Left lung (tissue), 10 donors: ENCODE measurements around the gene VWF. TPM values are rescaled to one million over a fixed set of nuclear protein-coding genes. Genes with fewer than 3 reads are reported as not detected.

Source experiments
- ATAC-seq: fragments of 200-7000 bp; cut with Tn5 transposase; one replicate; pipeline ENCODE4 v1.9.1; 2020; ENCODE audit warnings: moderate library complexity
- DNase-seq, 4 donors: peaks; one replicate each; pipeline ENCODE4 v3.0.0-alpha.2; 2013 to 2020
- H3K27ac ChIP-seq, 2 donors: fragments of 200-600 bp; sonication (generic) in 1 of 2; one replicate each; pipeline versions ENCODE4 v1.5.0 to v1.8.0; 2020 to 2021
- H3K27me3 ChIP-seq, 2 donors: fragments of 200-600 bp; sonication (generic) in 1 of 2; one replicate each; pipeline versions ENCODE4 v1.5.0 to v1.8.0; 2020 to 2021
- H3K36me3 ChIP-seq, 2 donors: fragments of 200-600 bp; sonication (generic) in 1 of 2; one replicate each; pipeline versions ENCODE4 v1.5.0 to v1.8.0; 2020 to 2021
- H3K4me1 ChIP-seq, 2 donors: fragments of 200-600 bp; one replicate each; pipeline ENCODE4 v1.8.0; 2021
- H3K4me3 ChIP-seq, 2 donors: fragments of 200-600 bp; sonication (generic) in 1 of 2; one replicate each; pipeline versions ENCODE4 v1.5.0 to v1.8.0; 2020 to 2021; ENCODE audit warnings: mild to moderate bottlenecking in 1 of 2
- H3K9me3 ChIP-seq, 2 donors: fragments of 200-600 bp; sonication (generic) in 1 of 2; one replicate each; pipeline versions ENCODE4 v1.5.0 to v1.8.0; 2020 to 2021
- CTCF ChIP-seq, 2 donors: fragments of 200-600 bp; sonication (generic) in 1 of 2; IDR thresholded peaks; one replicate each; pipeline versions ENCODE4 v1.5.0 to v1.8.0; 2021; ENCODE audit warnings: antibody characterized with exemption in 2 of 2
- intact Hi-C, 2 donors: fragments of 100-400 bp; cut with DNase I; formaldehyde crosslinking; loops; one replicate each; pipeline versions ENCODE4 v1.11.2 to v1.14.2; 2022
- polyA plus RNA-seq, 6 donors: library from polyadenylated mRNA; unstranded; fragments of 120-200 nt; gene quantifications; one replicate each; pipeline ENCODE4 v1.2.1, GENCODE V29; 2013; ENCODE audit not compliant: insufficient read length in 6 of 6
- total RNA-seq, 2 donors: library from RNA; stranded (reverse); fragmentation: NEBNext Ultra II Directional; extraction: Animal tissue kit (Norgen Biotek cat#: 25700); gene quantifications; one replicate each; pipeline ENCODE4 v1.2.1, GENCODE V29; 2021
- donor health status: DM: no; HTN: yes; CAD: no.
- donor health status: DM: no; HTN: no; CAD: no.

The VWF gene
- total and polyA plus RNA-seq, 8 donors = 123 to 401 (median 147) TPM

GRCh38 chr12:6059860-6060565 is 64.5 kb downstream of the VWF start:
- Histone ChIP-seq H3K27me3 (peaks cover 5 to 24% of the 10 kb centered on the region in 2 donors), H3K9me3 (no peaks in the 10 kb centered on the region), H3K4me1 (peaks cover 0 to 8% of the 10 kb centered on the region in 2 donors), H3K27ac (no peak overlapping the region), H3K4me3 (no peak overlapping the region), H3K36me3 (peaks cover 0 to 11% of the 10 kb centered on the region in 2 donors)
- no peak for ATAC-seq
- intact Hi-C loops = loop anchor here in 1 of 2 donors (5.0 kb wide), 1 partner anchor 222 kb away; no protein-coding TSS in a partner anchor
- no peak for DNase-seq
- no peak for TF ChIP-seq CTCF (IDR thresholded peaks at IDR 0.05)

GRCh38 chr12:6059221-6059620 is 65.2 kb downstream of the VWF start:
- DNase-seq = no peak
- no peak for ATAC-seq
- Histone ChIP-seq H3K27ac (no peak overlapping the region), H3K36me3 (peaks cover 0 to 10% of the 10 kb centered on the region in 2 donors), H3K4me3 (no peak overlapping the region), H3K4me1 (peaks cover 0 to 8% of the 10 kb centered on the region in 2 donors), H3K9me3 (no peaks in the 10 kb centered on the region), H3K27me3 (peaks cover 5 to 24% of the 10 kb centered on the region in 2 donors)
- TF ChIP-seq CTCF (IDR thresholded peaks at IDR 0.05) = no peak
- intact Hi-C loops = no loop called here

GRCh38 chr12:6058481-6059161 is 65.8 kb downstream of the VWF start:
- ATAC-seq (no peak), DNase-seq (no peak)
- intact Hi-C loops = no loop called here
- Histone ChIP-seq H3K9me3 (no peaks in the 10 kb centered on the region), H3K36me3 (peaks cover 0 to 4% of the 10 kb centered on the region in 2 donors), H3K4me1 (peaks cover 0 to 8% of the 10 kb centered on the region in 2 donors), H3K27ac (no peak overlapping the region), H3K27me3 (peaks cover 5 to 24% of the 10 kb centered on the region in 2 donors), H3K4me3 (no peak overlapping the region)
- no peak for TF ChIP-seq CTCF (IDR thresholded peaks at IDR 0.05)

- Histone ChIP-seq H3K4me3 (no peak overlapping the region), H3K4me1 (peaks cover 0 to 8% of the 10 kb centered on the region in 2 donors), H3K36me3 (no peaks in the 10 kb centered on the region), H3K27me3 (peaks cover 5 to 24% of the 10 kb centered on the region in 2 donors), H3K9me3 (no peaks in the 10 kb centered on the region), H3K27ac (no peak overlapping the region)
- no peak for TF ChIP-seq CTCF (IDR thresholded peaks at IDR 0.05)
- DNase-seq = no peak
- ATAC-seq = no peak
- intact Hi-C loops = no loop called here
Observed at GRCh38 chr12:6057700-6058099, 66.8 kb downstream of the VWF start.
